ENCODE measurements around the gene RTCB.

RTCB gene

GRCh38 chr22:32414191-32414590 lies 2.1 kb upstream of the RTCB start:
- Histone ChIP-seq H3K9me3 (ENCODE audit: control insufficient read depth, insufficient read depth, low read length) (no peaks in the 10 kb centered on the region), H3K36me3 (ENCODE audit: control insufficient read depth, insufficient read depth, low read length) (no peaks in the 10 kb centered on the region), H3K9ac (ENCODE audit: low read depth, low read length) (no peak overlapping the region), H3K4me3 (ENCODE audit: low read depth, low read length) (no peak overlapping the region), H3K27me3 (ENCODE audit: control insufficient read depth, insufficient read depth, low read length) (peaks cover 14% of the 10 kb centered on the region), H3K4me1 (ENCODE audit: control insufficient read depth, insufficient read depth, low read length) (peaks cover 2% of the 10 kb centered on the region)

- H3K36me3 ChIP-seq (ENCODE audit: control insufficient read depth, insufficient read depth, low read length) = no peaks in the 10 kb centered on the region
- H3K4me3 ChIP-seq (ENCODE audit: low read depth, low read length) = no peak overlapping the region
- H3K4me1 ChIP-seq (ENCODE audit: control insufficient read depth, insufficient read depth, low read length) = peaks cover 2% of the 10 kb centered on the region
- H3K9ac ChIP-seq (ENCODE audit: low read depth, low read length) = no peak overlapping the region
- no peaks in the 10 kb centered on the region for H3K9me3 ChIP-seq (ENCODE audit: control insufficient read depth, insufficient read depth, low read length)
- H3K27me3 ChIP-seq (ENCODE audit: control insufficient read depth, insufficient read depth, low read length) = peaks cover 10% of the 10 kb centered on the region
Measured at GRCh38 chr22:32413719-32414118, 1.7 kb upstream of the RTCB start.

- peaks cover 13% of the 10 kb centered on the region for H3K36me3 ChIP-seq (ENCODE audit: control insufficient read depth, insufficient read depth, low read length)
- H3K9me3 ChIP-seq (ENCODE audit: control insufficient read depth, insufficient read depth, low read length) = no peaks in the 10 kb centered on the region
Measured at GRCh38 chr22:32411402-32411801, 645 bp downstream of the RTCB start.

GRCh38 chr22:32410459-32410858 lies 1.6 kb downstream of the RTCB start:
- H3K4me1 ChIP-seq (ENCODE audit: control insufficient read depth, insufficient read depth, low read length) = peaks cover 2% of the 10 kb centered on the region

More at GRCh38 chr22:32411402-32411801, 645 bp downstream of the RTCB start:
- Histone ChIP-seq H3K4me1 (ENCODE audit: control insufficient read depth, insufficient read depth, low read length) (peaks cover 2% of the 10 kb centered on the region), H3K4me3 (ENCODE audit: low read depth, low read length) (peak overlapping the region; percentile 92), H3K9ac (ENCODE audit: low read depth, low read length) (peak overlapping the region; percentile 95), H3K27me3 (ENCODE audit: control insufficient read depth, insufficient read depth, low read length) (no peaks in the 10 kb centered on the region)

GRCh38 chr22:32409977-32410376 lies 2.1 kb downstream of the RTCB start:
- no peaks in the 10 kb centered on the region for H3K9me3 ChIP-seq (ENCODE audit: control insufficient read depth, insufficient read depth, low read length)
- no peak overlapping the region for H3K9ac ChIP-seq (ENCODE audit: low read depth, low read length)
- no peaks in the 10 kb centered on the region for H3K27me3 ChIP-seq (ENCODE audit: control insufficient read depth, insufficient read depth, low read length)
- peaks cover 2% of the 10 kb centered on the region for H3K4me1 ChIP-seq (ENCODE audit: control insufficient read depth, insufficient read depth, low read length)
- H3K4me3 ChIP-seq (ENCODE audit: low read depth, low read length) = no peak overlapping the region
- peaks cover 20% of the 10 kb centered on the region for H3K36me3 ChIP-seq (ENCODE audit: control insufficient read depth, insufficient read depth, low read length)

More at GRCh38 chr22:32410459-32410858, 1.6 kb downstream of the RTCB start:
- Histone ChIP-seq H3K27me3 (ENCODE audit: control insufficient read depth, insufficient read depth, low read length) (no peaks in the 10 kb centered on the region), H3K4me3 (ENCODE audit: low read depth, low read length) (no peak overlapping the region), H3K9ac (ENCODE audit: low read depth, low read length) (no peak overlapping the region), H3K9me3 (ENCODE audit: control insufficient read depth, insufficient read depth, low read length) (no peaks in the 10 kb centered on the region), H3K36me3 (ENCODE audit: control insufficient read depth, insufficient read depth, low read length) (peaks cover 20% of the 10 kb centered on the region)

- H3K4me3 ChIP-seq (ENCODE audit: low read depth, low read length) = no peak overlapping the region
- H3K9ac ChIP-seq (ENCODE audit: low read depth, low read length) = no peak overlapping the region
- no peaks in the 10 kb centered on the region for H3K4me1 ChIP-seq (ENCODE audit: control insufficient read depth, insufficient read depth, low read length)
- H3K36me3 ChIP-seq (ENCODE audit: control insufficient read depth, insufficient read depth, low read length) = peaks cover 24% of the 10 kb centered on the region
- no peaks in the 10 kb centered on the region for H3K9me3 ChIP-seq (ENCODE audit: control insufficient read depth, insufficient read depth, low read length)
- no peaks in the 10 kb centered on the region for H3K27me3 ChIP-seq (ENCODE audit: control insufficient read depth, insufficient read depth, low read length)
Measured at GRCh38 chr22:32407936-32408335, 4.1 kb downstream of the RTCB start.

GRCh38 chr22:32407312-32407711 lies 4.7 kb downstream of the RTCB start:
- Histone ChIP-seq H3K9ac (ENCODE audit: low read depth, low read length) (no peak overlapping the region), H3K27me3 (ENCODE audit: control insufficient read depth, insufficient read depth, low read length) (no peaks in the 10 kb centered on the region), H3K4me3 (ENCODE audit: low read depth, low read length) (no peak overlapping the region), H3K4me1 (ENCODE audit: control insufficient read depth, insufficient read depth, low read length) (no peaks in the 10 kb centered on the region), H3K36me3 (ENCODE audit: control insufficient read depth, insufficient read depth, low read length) (peaks cover 24% of the 10 kb centered on the region), H3K9me3 (ENCODE audit: control insufficient read depth, insufficient read depth, low read length) (no peaks in the 10 kb centered on the region)

GRCh38 chr22:32404021-32404420 lies 8.0 kb downstream of the RTCB start:
- Histone ChIP-seq H3K4me3 (ENCODE audit: low read depth, low read length) (no peak overlapping the region), H3K9ac (ENCODE audit: low read depth, low read length) (no peak overlapping the region), H3K27me3 (ENCODE audit: control insufficient read depth, insufficient read depth, low read length) (no peaks in the 10 kb centered on the region), H3K36me3 (ENCODE audit: control insufficient read depth, insufficient read depth, low read length) (peaks cover 38% of the 10 kb centered on the region), H3K4me1 (ENCODE audit: control insufficient read depth, insufficient read depth, low read length) (no peaks in the 10 kb centered on the region), H3K9me3 (ENCODE audit: control insufficient read depth, insufficient read depth, low read length) (no peaks in the 10 kb centered on the region)

GRCh38 chr22:32401486-32401885 lies 10.6 kb downstream of the RTCB start:
- H3K36me3 ChIP-seq (ENCODE audit: control insufficient read depth, insufficient read depth, low read length) = peaks cover 28% of the 10 kb centered on the region
- no peaks in the 10 kb centered on the region for H3K27me3 ChIP-seq (ENCODE audit: control insufficient read depth, insufficient read depth, low read length)
- H3K4me1 ChIP-seq (ENCODE audit: control insufficient read depth, insufficient read depth, low read length) = no peaks in the 10 kb centered on the region
- no peak overlapping the region for H3K9ac ChIP-seq (ENCODE audit: low read depth, low read length)
- no peaks in the 10 kb centered on the region for H3K9me3 ChIP-seq (ENCODE audit: control insufficient read depth, insufficient read depth, low read length)
- no peak overlapping the region for H3K4me3 ChIP-seq (ENCODE audit: low read depth, low read length)

GRCh38 chr22:32396746-32397145 lies 15.3 kb downstream of the RTCB start:
- Histone ChIP-seq H3K9ac (ENCODE audit: low read depth, low read length) (no peak overlapping the region), H3K4me3 (ENCODE audit: low read depth, low read length) (no peak overlapping the region), H3K36me3 (ENCODE audit: control insufficient read depth, insufficient read depth, low read length) (peaks cover 34% of the 10 kb centered on the region), H3K27me3 (ENCODE audit: control insufficient read depth, insufficient read depth, low read length) (no peaks in the 10 kb centered on the region), H3K9me3 (ENCODE audit: control insufficient read depth, insufficient read depth, low read length) (no peaks in the 10 kb centered on the region), H3K4me1 (ENCODE audit: control insufficient read depth, insufficient read depth, low read length) (no peaks in the 10 kb centered on the region)

- no peaks in the 10 kb centered on the region for H3K9me3 ChIP-seq (ENCODE audit: control insufficient read depth, insufficient read depth, low read length)
- H3K36me3 ChIP-seq (ENCODE audit: control insufficient read depth, insufficient read depth, low read length) = peaks cover 30% of the 10 kb centered on the region
- H3K27me3 ChIP-seq (ENCODE audit: control insufficient read depth, insufficient read depth, low read length) = no peaks in the 10 kb centered on the region
- H3K9ac ChIP-seq (ENCODE audit: low read depth, low read length) = no peak overlapping the region
- no peaks in the 10 kb centered on the region for H3K4me1 ChIP-seq (ENCODE audit: control insufficient read depth, insufficient read depth, low read length)
- no peak overlapping the region for H3K4me3 ChIP-seq (ENCODE audit: low read depth, low read length)
Measured at GRCh38 chr22:32396255-32396654, 15.8 kb downstream of the RTCB start.

GRCh38 chr22:32395107-32395506 lies 16.9 kb downstream of the RTCB start:
- H3K9ac ChIP-seq (ENCODE audit: low read depth, low read length) = no peak overlapping the region
- H3K9me3 ChIP-seq (ENCODE audit: control insufficient read depth, insufficient read depth, low read length) = no peaks in the 10 kb centered on the region
- H3K4me1 ChIP-seq (ENCODE audit: control insufficient read depth, insufficient read depth, low read length) = no peaks in the 10 kb centered on the region
- peaks cover 21% of the 10 kb centered on the region for H3K36me3 ChIP-seq (ENCODE audit: control insufficient read depth, insufficient read depth, low read length)
- no peak overlapping the region for H3K4me3 ChIP-seq (ENCODE audit: low read depth, low read length)
- no peaks in the 10 kb centered on the region for H3K27me3 ChIP-seq (ENCODE audit: control insufficient read depth, insufficient read depth, low read length)

Data from iPS-15b (cell line).